IPS-20b (cell line): Measurements from ENCODE around the gene ST7.
"Not testable (repeated sequence)": the region's sequence is repeated elsewhere in the genome, so short reads cannot be mapped to it uniquely, and the experiment has no call there.

Source experiments
- H3K27ac ChIP-seq: one replicate; pipeline ENCODE4 v1.5.1; 2013; ENCODE audit warnings: low read length
- H3K27me3 ChIP-seq: 2 replicates; pipeline ENCODE4 v1.6.1; 2013; ENCODE audit warnings: mild to moderate bottlenecking, low read length, inconsistent platforms; ENCODE audit not compliant: insufficient read depth
- H3K36me3 ChIP-seq: 2 replicates; pipeline ENCODE4 v1.6.1; 2013; ENCODE audit warnings: low read depth, mild to moderate bottlenecking, inconsistent platforms, low read length, moderate library complexity; ENCODE audit not compliant: insufficient read depth
- H3K4me1 ChIP-seq: 2 replicates; pipeline ENCODE4 v1.6.1; 2013; ENCODE audit warnings: mild to moderate bottlenecking, control low read depth, inconsistent platforms, low read length, moderate library complexity; ENCODE audit not compliant: insufficient read depth
- H3K4me3 ChIP-seq: 2 replicates; pipeline ENCODE4 v1.5.1; 2013; ENCODE audit warnings: mild to moderate bottlenecking, low read length, inconsistent platforms
- H3K9ac ChIP-seq: 2 replicates; pipeline ENCODE4 v1.6.1; 2013; ENCODE audit warnings: low read depth, mild to moderate bottlenecking, inconsistent platforms, low read length, moderate library complexity
- H3K9me3 ChIP-seq: 2 replicates; pipeline ENCODE4 v1.6.1; 2013; ENCODE audit warnings: mild to moderate bottlenecking, low read depth, low read length, inconsistent platforms; ENCODE audit not compliant: insufficient read depth

Gene ST7

GRCh38 chr7:116932566-116932965 is 20.7 kb upstream of the ST7 start:
- H3K36me3 ChIP-seq = no peaks in the 10 kb centered on the region
- H3K4me1 ChIP-seq = no peaks in the 10 kb centered on the region
- H3K27me3 ChIP-seq = peaks cover 10% of the 10 kb centered on the region
- no peak overlapping the region for H3K9ac ChIP-seq
- no peak overlapping the region for H3K4me3 ChIP-seq
- H3K27ac ChIP-seq = no peak overlapping the region
- no peaks in the 10 kb centered on the region for H3K9me3 ChIP-seq

GRCh38 chr7:116933465-116933864 is 19.8 kb upstream of the ST7 start:
- H3K9me3 ChIP-seq = no peaks in the 10 kb centered on the region
- H3K4me3 ChIP-seq = no peak overlapping the region
- H3K9ac ChIP-seq = no peak overlapping the region
- no peaks in the 10 kb centered on the region for H3K4me1 ChIP-seq
- H3K36me3 ChIP-seq = no peaks in the 10 kb centered on the region
- no peak overlapping the region for H3K27ac ChIP-seq
- peaks cover 10% of the 10 kb centered on the region for H3K27me3 ChIP-seq

GRCh38 chr7:116934580-116934979 is 18.7 kb upstream of the ST7 start:
- H3K27me3 ChIP-seq = peaks cover 10% of the 10 kb centered on the region
- H3K4me1 ChIP-seq = no peaks in the 10 kb centered on the region
- H3K9me3 ChIP-seq = no peaks in the 10 kb centered on the region
- no peaks in the 10 kb centered on the region for H3K36me3 ChIP-seq
- H3K27ac ChIP-seq = no peak overlapping the region
- no peak overlapping the region for H3K9ac ChIP-seq
- no peak overlapping the region for H3K4me3 ChIP-seq

GRCh38 chr7:116936844-116937243 is 16.5 kb upstream of the ST7 start:
- not testable (repeated sequence) for H3K4me3 ChIP-seq, H3K36me3 ChIP-seq

GRCh38 chr7:116938678-116939077 is 14.6 kb upstream of the ST7 start:
- Histone ChIP-seq H3K4me3 (no peak overlapping the region), H3K27me3 (no peaks in the 10 kb centered on the region), H3K27ac (no peak overlapping the region), H3K4me1 (no peaks in the 10 kb centered on the region), H3K9me3 (no peaks in the 10 kb centered on the region), H3K9ac (no peak overlapping the region), H3K36me3 (no peaks in the 10 kb centered on the region)

More at GRCh38 chr7:116936844-116937243, 16.5 kb upstream of the ST7 start:
- H3K4me1 ChIP-seq, H3K27me3 ChIP-seq, H3K27ac ChIP-seq, H3K9ac ChIP-seq, H3K9me3 ChIP-seq: not testable (repeated sequence)

- H3K9me3 ChIP-seq = no peaks in the 10 kb centered on the region
- no peak overlapping the region for H3K27ac ChIP-seq
- H3K4me1 ChIP-seq = no peaks in the 10 kb centered on the region
- no peaks in the 10 kb centered on the region for H3K27me3 ChIP-seq
- no peak overlapping the region for H3K4me3 ChIP-seq
- no peak overlapping the region for H3K9ac ChIP-seq
- H3K36me3 ChIP-seq = no peaks in the 10 kb centered on the region
Measured at GRCh38 chr7:116940689-116941370, 12.5 kb upstream of the ST7 start.

GRCh38 chr7:116942504-116942903 is 10.8 kb upstream of the ST7 start:
- no peak overlapping the region for H3K27ac ChIP-seq
- no peak overlapping the region for H3K9ac ChIP-seq
- no peaks in the 10 kb centered on the region for H3K27me3 ChIP-seq
- no peaks in the 10 kb centered on the region for H3K4me1 ChIP-seq
- no peaks in the 10 kb centered on the region for H3K36me3 ChIP-seq
- no peak overlapping the region for H3K4me3 ChIP-seq
- H3K9me3 ChIP-seq = no peaks in the 10 kb centered on the region

GRCh38 chr7:116948934-116949333 is 4.4 kb upstream of the ST7 start:
- H3K4me1 ChIP-seq = peaks cover 3% of the 10 kb centered on the region; the same call in 1 of the 2 replicates

GRCh38 chr7:116949941-116950801 is 3.1 kb upstream of the ST7 start:
- no peak overlapping the region for H3K9ac ChIP-seq
- H3K4me1 ChIP-seq = peaks cover 11% of the 10 kb centered on the region; the same call in 1 of the 2 replicates
- H3K36me3 ChIP-seq = no peaks in the 10 kb centered on the region
- H3K4me3 ChIP-seq = no peak overlapping the region
- no peaks in the 10 kb centered on the region for H3K9me3 ChIP-seq
- H3K27ac ChIP-seq = no peak overlapping the region
- H3K27me3 ChIP-seq = no peaks in the 10 kb centered on the region; the same call in 1 of the 2 replicates

More at GRCh38 chr7:116948934-116949333, 4.4 kb upstream of the ST7 start:
- H3K4me3 ChIP-seq = no peak overlapping the region
- no peak overlapping the region for H3K9ac ChIP-seq
- no peaks in the 10 kb centered on the region for H3K36me3 ChIP-seq
- H3K27me3 ChIP-seq = no peaks in the 10 kb centered on the region
- no peaks in the 10 kb centered on the region for H3K9me3 ChIP-seq
- H3K27ac ChIP-seq = no peak overlapping the region

GRCh38 chr7:116950889-116951351 is 2.4 kb upstream of the ST7 start:
- H3K27ac ChIP-seq = no peak overlapping the region
- H3K9ac ChIP-seq = no peak overlapping the region
- H3K27me3 ChIP-seq = no peaks in the 10 kb centered on the region; the same call in 1 of the 2 replicates
- H3K9me3 ChIP-seq = no peaks in the 10 kb centered on the region
- H3K4me1 ChIP-seq = peaks cover 15% of the 10 kb centered on the region; the same call in 1 of the 2 replicates
- no peaks in the 10 kb centered on the region for H3K36me3 ChIP-seq
- no peak overlapping the region for H3K4me3 ChIP-seq

GRCh38 chr7:116951366-116952292 is 1.7 kb upstream of the ST7 start:
- H3K36me3 ChIP-seq = no peaks in the 10 kb centered on the region
- no peaks in the 10 kb centered on the region for H3K9me3 ChIP-seq
- H3K27me3 ChIP-seq = no peaks in the 10 kb centered on the region; the same call in 1 of the 2 replicates
- H3K4me3 ChIP-seq = no peak overlapping the region
- no peak overlapping the region for H3K9ac ChIP-seq
- H3K4me1 ChIP-seq = peaks cover 18% of the 10 kb centered on the region; the same call in 1 of the 2 replicates
- no peak overlapping the region for H3K27ac ChIP-seq
